GM18951 (cell line): ENCODE data around the gene P2RY14.

ENCODE experiments used
- POLR2A ChIP-seq: IDR thresholded peaks from 4 replicates; pipeline ENCODE4 v1.6.1; 2011; ENCODE audit warnings: mild to moderate bottlenecking; ENCODE audit not compliant: insufficient read length, insufficient read depth; ENCODE audit errors: extremely low read depth
- in situ Hi-C: fragments of 300-500 bp; cut with MboI; formaldehyde crosslinking; loops from one replicate; pipeline ENCODE4 v1.12.0; 2022; ENCODE audit warnings: low sequenced_read_pairs, mixed read lengths, inconsistent platforms; ENCODE audit not compliant: unreplicated experiment

The P2RY14 gene

GRCh38 chr3:151289445-151289844 lies 11.1 kb upstream of the P2RY14 start:
- in situ Hi-C loops = loop anchor here (25.0 kb wide), 1 partner anchor 548 kb away; no protein-coding TSS in a partner anchor
- no peak for TF ChIP-seq POLR2A

GRCh38 chr3:151285940-151286339 lies 7.6 kb upstream of the P2RY14 start:
- in situ Hi-C loops = loop anchor here (25.0 kb wide), 1 partner anchor 551 kb away; no protein-coding TSS in a partner anchor
- no peak for TF ChIP-seq POLR2A

- TF ChIP-seq POLR2A = no peak
- in situ Hi-C loops = loop anchor here (5.0 to 25.0 kb wide), 2 partner anchors 117 to 553 kb away; no protein-coding TSS in a partner anchor
Measured at GRCh38 chr3:151283907-151284461, 5.6 kb upstream of the P2RY14 start.

GRCh38 chr3:151283387-151283786 lies 5.0 kb upstream of the P2RY14 start:
- TF ChIP-seq POLR2A = no peak
- in situ Hi-C loops = loop anchor here (5.0 to 25.0 kb wide), 2 partner anchors 116 to 554 kb away; no protein-coding TSS in a partner anchor

GRCh38 chr3:151282921-151283320 lies 4.6 kb upstream of the P2RY14 start:
- TF ChIP-seq POLR2A = no peak
- in situ Hi-C loops = loop anchor here (5.0 to 25.0 kb wide), 2 partner anchors 116 to 554 kb away; no protein-coding TSS in a partner anchor

GRCh38 chr3:151281671-151282324 lies 3.5 kb upstream of the P2RY14 start:
- in situ Hi-C loops = loop anchor here (5.0 to 25.0 kb wide), 2 partner anchors 114 to 556 kb away; no protein-coding TSS in a partner anchor
- TF ChIP-seq POLR2A = no peak

GRCh38 chr3:151276687-151277042 lies 1.7 kb downstream of the P2RY14 start:
- TF ChIP-seq POLR2A = no peak
- in situ Hi-C loops = loop anchor here (5.0 to 25.0 kb wide), 2 partner anchors 49 to 561 kb away; no protein-coding TSS in a partner anchor

GRCh38 chr3:151276038-151276686 lies 2.2 kb downstream of the P2RY14 start:
- in situ Hi-C loops = loop anchor here (5.0 to 25.0 kb wide), 2 partner anchors 49 to 561 kb away; no protein-coding TSS in a partner anchor
- TF ChIP-seq POLR2A = no peak

GRCh38 chr3:151275091-151275490 lies 3.3 kb downstream of the P2RY14 start:
- in situ Hi-C loops = loop anchor here (5.0 to 25.0 kb wide), 2 partner anchors 48 to 562 kb away; no protein-coding TSS in a partner anchor

GRCh38 chr3:151269631-151270030 lies 8.7 kb downstream of the P2RY14 start:
- TF ChIP-seq POLR2A = no peak
- in situ Hi-C loops = no loop called here

More at GRCh38 chr3:151275091-151275490, 3.3 kb downstream of the P2RY14 start:
- no peak for TF ChIP-seq POLR2A

GRCh38 chr3:151268267-151269235 lies 9.8 kb downstream of the P2RY14 start:
- TF ChIP-seq POLR2A = no peak
- in situ Hi-C loops = no loop called here

- TF ChIP-seq POLR2A = no peak
- in situ Hi-C loops = no loop called here
Measured at GRCh38 chr3:151267066-151267465, 11.3 kb downstream of the P2RY14 start.

GRCh38 chr3:151265866-151266265 lies 12.5 kb downstream of the P2RY14 start:
- TF ChIP-seq POLR2A = no peak
- in situ Hi-C loops = no loop called here

GRCh38 chr3:151265166-151265565 lies 13.2 kb downstream of the P2RY14 start:
- TF ChIP-seq POLR2A = no peak
- in situ Hi-C loops = no loop called here
